Activated B cell treated with CpG ODN at 0.5 μM for 24 hours (primary cell): ENCODE data around the gene GRID2. TPM values are rescaled to one million over a fixed set of nuclear protein-coding genes. Genes with fewer than 3 reads are reported as not detected.

Source experiments
- ATAC-seq: fragments of 200-7000 bp; cut with Tn5 transposase; one replicate; pipeline ENCODE4 v1.10.0; 2021; ENCODE audit warnings: low read depth, mild to moderate bottlenecking, moderate library complexity
- CTCF ChIA-PET: fragments of 350-600 bp; sonication (Branson Sonifier 250); formaldehyde crosslinking; loops from one replicate; lab custom pipeline; 2021; ENCODE audit warnings: antibody characterized with exemption; lab: Charles Lee
- POLR2A ChIA-PET: fragments of 350-600 bp; sonication (Branson Sonifier 250); formaldehyde crosslinking; loops from one replicate; lab custom pipeline; 2021; ENCODE audit warnings: antibody characterized with exemption; lab: Charles Lee
- DNase-seq: peaks from one replicate; pipeline ENCODE4 v3.0.0; 2022
- H3K27ac Mint-ChIP-seq: one replicate; pipeline ENCODE4 v1.8.0; 2020; ENCODE audit warnings: mixed read lengths
- H3K27me3 Mint-ChIP-seq: one replicate; pipeline ENCODE4 v1.8.0; 2021; ENCODE audit warnings: mixed read lengths
- H3K36me3 Mint-ChIP-seq: one replicate; pipeline ENCODE4 v1.8.0; 2021; ENCODE audit warnings: low read depth, mixed read lengths
- H3K4me1 Mint-ChIP-seq: one replicate; pipeline ENCODE4 v1.8.0; 2021; ENCODE audit warnings: mixed read lengths
- H3K4me3 Mint-ChIP-seq: one replicate; pipeline ENCODE4 v1.8.0; 2020; ENCODE audit warnings: mild to moderate bottlenecking, mixed read lengths
- H3K9me3 Mint-ChIP-seq: one replicate; pipeline ENCODE4 v1.8.0; 2020; ENCODE audit warnings: mixed read lengths
- intact Hi-C: fragments of 100-400 bp; cut with micrococcal nuclease; formaldehyde crosslinking; loops from one replicate; pipeline ENCODE4 v1.15.1; 2024
- total RNA-seq: library from RNA; stranded (reverse); gene quantifications from 2 replicates; pipeline ENCODE4 v1.2.3, GENCODE V29; 2022
- TF ChIP-seq, protein P1 (sequence below): fragments of 200-600 bp; IDR thresholded peaks from one replicate; pipeline ENCODE4 v1.8.0; 2022; ENCODE audit warnings: antibody characterized with exemption, mild to moderate bottlenecking

Gene GRID2
- total RNA-seq, 1 donor from 2014 or later, result not detected

DNA sequence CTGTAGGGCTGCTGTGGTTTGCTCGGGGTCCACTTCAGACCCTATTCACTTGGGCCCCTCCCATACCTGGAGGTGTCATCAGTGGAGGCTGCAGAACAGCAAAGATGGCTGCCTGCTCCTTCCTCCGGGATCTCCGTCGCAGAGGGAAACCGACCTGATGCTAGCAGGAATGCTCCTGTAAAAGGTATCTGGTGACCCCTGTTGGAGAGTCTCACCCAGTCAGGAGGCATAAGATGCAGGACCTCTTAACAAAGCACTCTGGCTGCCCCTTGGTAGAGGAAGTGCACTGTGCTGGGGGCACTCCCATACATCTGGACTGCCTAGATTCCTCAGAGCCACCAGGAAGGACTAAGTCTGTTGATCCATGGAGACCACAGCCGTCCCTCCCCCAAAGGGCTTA lies 296.9 kb downstream of the GRID2 start:
- no peak for ATAC-seq
- CTCF ChIA-PET, result no interaction called here
- H3K4me1 Mint-ChIP-seq, result no peaks in the 10 kb centered on the region

DNA sequence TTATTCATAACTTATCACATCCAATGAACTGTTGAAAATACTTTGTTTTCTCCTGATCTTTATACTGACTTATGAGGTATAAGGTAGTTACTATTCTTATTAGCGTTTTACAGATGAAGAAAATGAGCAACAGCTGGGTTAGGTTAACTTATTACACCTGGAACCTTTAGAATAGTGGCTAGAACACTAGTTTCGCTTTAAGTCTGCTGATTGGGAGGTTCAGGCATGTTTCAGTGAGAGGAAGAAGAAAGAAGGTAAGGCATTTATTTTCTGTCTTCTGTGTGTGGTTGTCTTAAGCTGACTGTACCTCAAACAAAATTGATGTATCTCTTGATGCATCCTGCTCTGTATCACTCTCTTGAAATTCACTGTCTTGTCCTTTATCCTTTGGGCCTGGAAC lies 302.5 kb downstream of the GRID2 start:
- intact Hi-C loops, result no loop called here
- TF ChIP-seq, protein P1, sequence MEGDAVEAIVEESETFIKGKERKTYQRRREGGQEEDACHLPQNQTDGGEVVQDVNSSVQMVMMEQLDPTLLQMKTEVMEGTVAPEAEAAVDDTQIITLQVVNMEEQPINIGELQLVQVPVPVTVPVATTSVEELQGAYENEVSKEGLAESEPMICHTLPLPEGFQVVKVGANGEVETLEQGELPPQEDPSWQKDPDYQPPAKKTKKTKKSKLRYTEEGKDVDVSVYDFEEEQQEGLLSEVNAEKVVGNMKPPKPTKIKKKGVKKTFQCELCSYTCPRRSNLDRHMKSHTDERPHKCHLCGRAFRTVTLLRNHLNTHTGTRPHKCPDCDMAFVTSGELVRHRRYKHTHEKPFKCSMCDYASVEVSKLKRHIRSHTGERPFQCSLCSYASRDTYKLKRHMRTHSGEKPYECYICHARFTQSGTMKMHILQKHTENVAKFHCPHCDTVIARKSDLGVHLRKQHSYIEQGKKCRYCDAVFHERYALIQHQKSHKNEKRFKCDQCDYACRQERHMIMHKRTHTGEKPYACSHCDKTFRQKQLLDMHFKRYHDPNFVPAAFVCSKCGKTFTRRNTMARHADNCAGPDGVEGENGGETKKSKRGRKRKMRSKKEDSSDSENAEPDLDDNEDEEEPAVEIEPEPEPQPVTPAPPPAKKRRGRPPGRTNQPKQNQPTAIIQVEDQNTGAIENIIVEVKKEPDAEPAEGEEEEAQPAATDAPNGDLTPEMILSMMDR, result no peak
- Mint-ChIP-seq H3K27me3 (no peaks in the 10 kb centered on the region), H3K9me3 (peaks cover 5% of the 10 kb centered on the region), H3K4me3 (no peak overlapping the region), H3K27ac (no peak overlapping the region), H3K36me3 (no peaks in the 10 kb centered on the region), H3K4me1 (no peaks in the 10 kb centered on the region)
- POLR2A ChIA-PET, result no interaction called here
- DNase-seq (no peak), ATAC-seq (no peak)
- CTCF ChIA-PET, result interaction anchor here (0.8 kb wide), 1 partner anchor 237 kb away, joined by 3 read pairs; no protein-coding TSS in a partner anchor

More for the DNA sequence above, 296.9 kb downstream of the GRID2 start:
- DNase-seq, result no peak
- intact Hi-C loops, result no loop called here
- Mint-ChIP-seq H3K27me3 (no peaks in the 10 kb centered on the region), H3K36me3 (no peaks in the 10 kb centered on the region), H3K27ac (no peak overlapping the region), H3K4me3 (no peak overlapping the region), H3K9me3 (peaks cover 7% of the 10 kb centered on the region)
- TF ChIP-seq, protein P1, result no peak
- POLR2A ChIA-PET, result no interaction called here

DNA sequence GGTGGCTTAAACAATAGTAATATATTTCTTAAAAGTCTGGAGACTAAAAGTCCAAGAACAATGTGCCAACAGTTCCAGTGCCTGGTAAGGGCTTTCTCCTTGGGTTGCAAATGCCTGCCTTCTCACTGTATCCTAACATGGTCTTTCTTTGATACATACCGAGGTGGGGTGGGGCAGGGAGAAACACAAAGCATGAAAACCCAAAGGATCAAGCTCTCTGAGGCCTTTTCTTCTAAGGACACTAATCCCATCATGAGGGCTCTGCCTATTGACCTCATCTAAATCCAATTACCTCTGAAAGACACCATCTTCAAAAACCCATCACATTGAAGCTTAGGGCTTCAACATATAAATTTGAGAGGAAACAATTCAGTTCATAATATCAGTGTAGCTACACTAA lies 311.3 kb downstream of the GRID2 start:
- Mint-ChIP-seq H3K4me3 (no peak overlapping the region), H3K9me3 (peaks cover 3% of the 10 kb centered on the region)

DNA sequence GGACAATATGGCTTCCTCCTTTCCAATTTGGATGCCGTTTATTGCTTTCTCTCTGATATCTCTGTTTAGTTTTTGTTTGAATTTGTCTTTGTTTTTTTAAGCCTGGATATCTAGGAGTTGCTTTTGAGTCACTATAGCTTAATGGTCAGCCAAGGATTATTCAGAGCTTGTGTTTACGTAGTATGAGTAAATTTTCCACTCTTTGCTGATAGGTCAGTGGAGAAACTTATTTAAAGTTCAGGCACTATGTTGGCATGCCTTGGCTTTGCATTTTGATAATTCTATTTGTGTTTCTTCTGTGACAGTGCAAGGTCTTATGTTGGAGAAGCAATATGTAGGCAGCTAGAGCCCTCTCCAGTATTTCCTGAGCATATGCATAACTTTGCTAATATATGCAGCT lies 315.2 kb downstream of the GRID2 start:
- Mint-ChIP-seq H3K9me3 (no peaks in the 10 kb centered on the region), H3K4me1 (no peaks in the 10 kb centered on the region), H3K27me3 (no peaks in the 10 kb centered on the region), H3K36me3 (no peaks in the 10 kb centered on the region), H3K27ac (no peak overlapping the region), H3K4me3 (no peak overlapping the region)
- DNase-seq (no peak), ATAC-seq (no peak)
- intact Hi-C loops, result no loop called here
- TF ChIP-seq, protein P1, result no peak
- CTCF ChIA-PET, result no interaction called here
- POLR2A ChIA-PET, result no interaction called here

More for the DNA sequence above, 311.3 kb downstream of the GRID2 start:
- ATAC-seq, result no peak
- H3K4me1 Mint-ChIP-seq, result no peaks in the 10 kb centered on the region
- no peaks in the 10 kb centered on the region for H3K36me3 Mint-ChIP-seq
- intact Hi-C loops, result no loop called here
- H3K27ac Mint-ChIP-seq, result no peak overlapping the region
- TF ChIP-seq, protein P1, result no peak
- no peaks in the 10 kb centered on the region for H3K27me3 Mint-ChIP-seq
- CTCF ChIA-PET, result no interaction called here
- POLR2A ChIA-PET, result no interaction called here
- DNase-seq, result no peak

DNA sequence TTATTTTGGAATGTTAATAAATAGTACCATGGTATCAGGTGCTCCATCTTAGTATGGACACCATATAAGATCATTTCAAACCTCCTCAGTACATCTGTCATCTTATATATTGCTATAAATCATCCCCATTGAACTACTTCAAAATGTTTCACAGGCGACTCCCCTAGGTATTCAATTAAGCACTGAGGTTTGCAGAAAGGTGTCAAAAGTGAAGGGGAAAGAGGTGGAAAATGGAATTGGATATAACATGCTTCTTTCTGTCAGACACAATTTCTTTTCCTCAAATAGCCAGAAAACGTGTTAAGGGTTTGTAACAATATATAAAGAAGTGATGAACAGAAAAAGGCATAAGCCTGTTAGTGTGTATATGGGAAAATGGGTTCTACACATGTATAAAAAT lies 325.5 kb downstream of the GRID2 start:
- intact Hi-C loops, result no loop called here
- TF ChIP-seq, protein P1, result no peak
- Mint-ChIP-seq H3K27ac (no peak overlapping the region), H3K4me3 (no peak overlapping the region), H3K9me3 (peaks cover 6% of the 10 kb centered on the region), H3K36me3 (no peaks in the 10 kb centered on the region), H3K27me3 (no peaks in the 10 kb centered on the region), H3K4me1 (no peaks in the 10 kb centered on the region)
- ATAC-seq (no peak), DNase-seq (no peak)
- ChIA-PET CTCF (no interaction called here), POLR2A (no interaction called here)
